GM18508 (cell line): ENCODE data around the gene CDC14A.

Experiments
- ATAC-seq: cut with Tn5 transposase; IDR thresholded peaks from one replicate; pipeline ENCODE4 v1.9.1; 2021; ENCODE audit warnings: moderate number of reproducible peaks; ENCODE audit not compliant: insufficient read depth, unreplicated experiment

The CDC14A gene

DNA sequence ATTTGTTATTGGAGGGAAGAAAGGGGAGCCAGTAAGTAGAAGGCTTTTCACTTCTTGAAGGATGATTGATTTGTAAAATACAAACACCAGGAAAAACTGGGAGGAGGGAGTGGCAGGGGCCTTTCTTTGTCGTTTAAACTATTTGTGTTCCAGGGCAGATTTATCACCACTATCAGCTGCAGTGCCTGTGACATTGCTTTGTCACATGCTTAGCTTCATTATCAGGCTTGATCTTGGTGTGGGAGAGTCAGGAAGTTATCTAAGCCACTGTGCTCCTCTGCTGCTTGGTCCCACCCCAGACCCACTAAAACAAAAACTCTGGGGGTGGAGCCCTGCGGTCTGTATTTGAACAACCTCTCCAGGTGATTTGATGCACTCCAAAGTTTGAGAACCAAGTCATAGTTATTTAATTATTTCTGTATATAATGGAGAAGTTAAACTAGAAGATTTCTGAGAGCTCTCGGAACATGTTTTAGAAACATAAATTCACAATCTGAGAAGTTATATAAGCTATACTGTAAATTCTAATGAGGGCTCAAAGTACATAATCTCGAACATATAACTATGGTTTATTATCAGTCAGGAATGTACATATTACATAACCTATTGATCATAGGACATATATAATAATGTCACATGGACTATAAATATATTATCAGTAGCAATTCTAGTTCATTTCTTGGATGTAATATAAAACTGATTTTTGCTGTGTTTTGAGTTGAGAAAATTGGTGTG lies 87.9 kb downstream of the CDC14A start:
- no peak for ATAC-seq

DNA sequence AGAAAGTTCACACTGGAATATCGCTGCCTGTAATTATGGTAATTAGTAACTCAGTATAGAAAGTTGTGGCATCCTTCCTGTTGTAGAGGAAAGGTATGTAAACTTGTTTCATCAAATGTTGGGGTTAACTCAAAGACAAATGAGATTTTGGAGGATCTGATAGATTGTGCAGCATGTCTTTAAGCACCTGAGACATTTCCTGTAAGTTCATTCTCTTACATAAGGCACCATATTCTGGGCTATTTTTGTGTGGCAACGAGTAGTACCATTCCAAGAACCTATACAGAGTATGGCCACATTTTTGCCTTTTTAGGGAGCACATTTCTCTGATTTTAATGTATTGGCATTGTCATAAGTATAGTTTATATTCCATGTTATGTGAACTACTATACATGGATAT lies 88.8 kb downstream of the CDC14A start:
- ATAC-seq = no peak

DNA sequence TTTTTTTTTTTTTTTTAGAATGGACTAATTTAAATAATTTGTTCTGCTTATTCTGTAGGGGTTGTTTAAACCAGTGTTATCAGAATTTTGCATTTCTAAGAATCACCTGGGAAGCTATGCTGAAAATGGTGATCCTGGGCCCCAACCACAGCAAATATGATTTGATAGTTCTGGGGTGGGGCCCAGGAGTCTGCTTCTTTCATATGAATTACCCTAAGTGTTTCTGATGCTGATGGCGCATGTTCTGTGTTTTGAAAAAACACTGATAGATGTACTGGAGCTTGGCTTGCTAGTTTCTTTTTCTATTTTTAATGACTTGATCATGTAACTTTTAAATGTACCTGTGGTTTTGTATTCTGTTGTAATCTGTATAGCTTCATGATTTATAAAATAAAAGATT lies 89.3 kb downstream of the CDC14A start:
- no peak for ATAC-seq

GRCh38 chr1:100443811-100444571 lies 91.7 kb downstream of the CDC14A start:
- no peak for ATAC-seq

- ATAC-seq = no peak
Measured at GRCh38 chr1:100445565-100445964, 93.3 kb downstream of the CDC14A start.

- ATAC-seq = no peak
Measured at GRCh38 chr1:100448366-100448765, 96.1 kb downstream of the CDC14A start.

- peak; percentile 49 for ATAC-seq
Measured at GRCh38 chr1:100449477-100449876, 97.2 kb downstream of the CDC14A start.

DNA sequence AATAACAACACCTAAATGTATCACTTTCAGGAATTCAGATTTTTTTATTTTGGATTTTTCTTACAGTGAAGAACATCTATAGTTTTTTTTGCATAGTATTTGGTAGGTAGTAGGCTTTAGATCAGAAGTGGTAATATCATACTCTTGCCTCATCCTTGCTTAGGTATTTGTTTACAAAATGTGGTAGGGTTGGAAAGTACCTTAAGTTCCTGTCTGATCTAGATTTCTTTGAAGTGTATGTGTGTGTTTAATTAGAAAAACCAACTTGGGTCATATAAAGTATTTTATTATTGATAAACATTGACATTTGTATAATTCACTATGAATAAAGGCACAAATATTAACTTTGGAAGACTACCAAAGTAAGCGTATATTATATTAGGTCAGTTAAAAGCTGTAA lies 100.3 kb downstream of the CDC14A start:
- peak; percentile 76 for ATAC-seq

DNA sequence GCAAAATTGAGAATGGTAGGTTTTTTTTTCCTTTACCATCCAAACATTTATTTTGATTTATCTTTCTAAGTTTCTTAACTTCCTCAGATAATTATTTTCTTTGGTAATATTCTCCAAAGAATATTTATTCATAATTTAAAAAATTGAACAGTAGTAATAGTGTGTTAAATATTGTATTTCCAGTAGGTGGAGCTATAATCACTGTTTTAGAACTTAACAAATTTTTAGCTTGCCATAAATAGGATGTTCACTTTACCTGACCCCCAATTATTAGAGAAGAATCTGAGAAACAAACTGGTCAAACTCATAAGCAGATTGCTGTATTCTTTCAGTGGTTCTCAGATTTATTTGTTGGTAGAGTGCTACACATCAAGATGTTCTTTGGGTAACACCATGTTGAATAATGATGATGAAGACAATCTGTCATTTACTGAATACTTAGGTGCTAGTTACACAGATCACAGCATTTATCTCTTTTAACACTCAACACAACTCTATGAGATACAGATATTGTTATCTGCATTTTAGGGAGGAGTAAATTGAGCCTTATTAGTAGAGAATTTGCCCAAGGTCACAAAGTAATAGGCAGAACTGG lies 103.3 kb downstream of the CDC14A start:
- ATAC-seq = no peak

GRCh38 chr1:100456880-100457279 lies 104.6 kb downstream of the CDC14A start:
- ATAC-seq = no peak

DNA sequence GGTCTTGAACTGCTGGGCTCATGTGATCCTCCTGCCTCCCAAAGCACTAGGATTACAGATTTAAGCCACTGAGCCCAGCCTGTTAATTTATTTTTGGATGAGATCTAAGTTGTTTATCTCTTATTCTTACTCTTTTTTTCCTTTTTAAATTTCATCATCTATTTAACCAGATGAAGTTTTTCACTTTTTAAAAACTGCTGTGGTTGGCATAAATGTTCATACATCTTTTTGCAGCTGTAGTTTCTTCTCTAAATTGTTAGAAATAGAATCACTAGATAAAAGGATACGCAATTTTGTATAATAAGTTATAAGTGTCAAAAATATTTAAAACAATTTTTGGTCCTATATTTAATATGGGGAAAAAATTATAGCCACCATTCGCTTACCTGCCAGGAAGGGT lies 105.4 kb downstream of the CDC14A start:
- ATAC-seq = no peak

GRCh38 chr1:100458661-100459357 lies 106.5 kb downstream of the CDC14A start:
- no peak for ATAC-seq

DNA sequence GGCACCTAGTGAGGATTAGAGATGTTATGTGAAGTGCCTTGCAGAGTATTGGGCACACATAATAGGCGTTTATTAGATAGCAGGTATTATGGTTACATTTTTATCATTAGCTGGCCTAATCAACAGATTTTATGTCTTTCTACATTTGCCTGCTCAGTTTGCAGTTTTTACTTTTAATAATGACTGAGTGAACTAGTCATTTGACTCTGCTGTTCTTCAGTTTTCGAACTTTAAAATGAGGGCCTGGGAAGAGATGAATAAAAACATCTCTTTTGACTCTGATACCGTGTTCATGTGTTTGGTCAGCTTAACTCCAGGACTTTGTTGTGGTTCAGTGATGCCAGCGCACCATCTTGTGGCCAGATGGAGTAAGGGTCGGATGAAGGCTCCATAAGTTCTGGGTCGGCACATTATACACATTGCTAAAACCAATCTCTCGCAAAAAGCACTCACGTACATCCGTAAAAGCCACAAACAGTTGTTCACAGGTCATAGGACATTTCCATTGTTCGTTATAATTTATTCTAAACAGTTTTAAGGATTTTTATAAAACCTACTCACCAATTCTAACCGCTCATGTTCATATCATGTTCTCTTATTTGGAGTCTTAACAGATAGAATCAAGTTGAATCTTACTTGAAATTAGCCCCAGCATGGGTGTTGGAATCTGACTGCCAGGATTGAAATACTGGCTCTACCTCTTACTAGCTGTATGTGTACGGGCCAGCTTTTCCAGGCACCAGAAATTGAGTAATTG lies 107.2 kb downstream of the CDC14A start:
- ATAC-seq = peak; percentile 73

GRCh38 chr1:100461222-100461621 lies 108.9 kb downstream of the CDC14A start:
- ATAC-seq = no peak

GRCh38 chr1:100462326-100463025 lies 110.2 kb downstream of the CDC14A start:
- no peak for ATAC-seq

- peak; percentile 78 for ATAC-seq
Measured at GRCh38 chr1:100463791-100464424, 111.6 kb downstream of the CDC14A start.

DNA sequence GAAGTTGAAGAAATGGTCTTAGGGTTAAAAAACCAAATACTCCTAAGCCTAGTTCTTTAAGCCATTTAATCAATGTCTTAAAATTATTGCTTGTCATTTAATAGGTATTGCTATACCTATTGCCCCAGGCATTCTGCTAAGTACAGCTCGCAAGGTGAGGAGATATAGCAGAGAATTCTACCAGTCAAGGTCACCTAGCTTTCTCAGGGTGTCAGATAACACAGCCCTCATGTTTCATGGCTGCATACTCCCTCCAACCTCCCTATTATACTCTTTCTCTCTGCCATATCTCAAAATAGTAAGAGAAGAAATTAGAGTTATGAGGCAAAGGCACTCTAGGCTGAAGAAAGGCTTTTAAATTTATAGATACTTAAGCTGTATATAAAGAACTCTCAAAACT lies 117.3 kb downstream of the CDC14A start:
- no peak for ATAC-seq

DNA sequence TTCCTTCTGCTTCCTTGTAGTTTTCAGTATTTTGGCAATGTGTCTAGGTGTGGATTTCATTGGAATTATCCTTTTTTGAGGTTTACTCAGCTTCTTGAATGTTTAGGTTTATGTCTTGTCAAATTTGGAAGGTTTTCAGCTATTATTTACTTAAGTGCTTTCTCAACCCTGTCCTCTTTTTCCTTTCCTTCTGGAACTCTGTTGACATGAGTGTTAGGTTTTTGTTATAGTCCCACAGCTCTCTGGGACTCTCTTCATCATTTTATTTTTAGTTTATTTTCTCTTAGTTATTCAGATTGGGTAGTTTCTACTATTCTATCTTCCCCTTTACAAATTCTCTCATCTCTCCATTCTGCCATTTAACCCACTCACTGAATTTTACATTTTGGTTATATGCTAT lies 122.5 kb downstream of the CDC14A start:
- ATAC-seq = no peak

GRCh38 chr1:100476735-100477290 lies 124.5 kb downstream of the CDC14A start:
- ATAC-seq = no peak
